ENCODE data around the gene CKAP4.
"Not testable (repeated sequence)": the region's sequence is repeated elsewhere in the genome, so short reads cannot be mapped to it uniquely, and the experiment has no call there.

CKAP4 gene

GRCh38 chr12:106289196-106289681 lies 41.4 kb upstream of the CKAP4 start:
- DNase-seq (ENCODE audit: insufficient read length, low spot score): no peak
- FAIRE-seq: no peak
- TF ChIP-seq, protein P1, sequence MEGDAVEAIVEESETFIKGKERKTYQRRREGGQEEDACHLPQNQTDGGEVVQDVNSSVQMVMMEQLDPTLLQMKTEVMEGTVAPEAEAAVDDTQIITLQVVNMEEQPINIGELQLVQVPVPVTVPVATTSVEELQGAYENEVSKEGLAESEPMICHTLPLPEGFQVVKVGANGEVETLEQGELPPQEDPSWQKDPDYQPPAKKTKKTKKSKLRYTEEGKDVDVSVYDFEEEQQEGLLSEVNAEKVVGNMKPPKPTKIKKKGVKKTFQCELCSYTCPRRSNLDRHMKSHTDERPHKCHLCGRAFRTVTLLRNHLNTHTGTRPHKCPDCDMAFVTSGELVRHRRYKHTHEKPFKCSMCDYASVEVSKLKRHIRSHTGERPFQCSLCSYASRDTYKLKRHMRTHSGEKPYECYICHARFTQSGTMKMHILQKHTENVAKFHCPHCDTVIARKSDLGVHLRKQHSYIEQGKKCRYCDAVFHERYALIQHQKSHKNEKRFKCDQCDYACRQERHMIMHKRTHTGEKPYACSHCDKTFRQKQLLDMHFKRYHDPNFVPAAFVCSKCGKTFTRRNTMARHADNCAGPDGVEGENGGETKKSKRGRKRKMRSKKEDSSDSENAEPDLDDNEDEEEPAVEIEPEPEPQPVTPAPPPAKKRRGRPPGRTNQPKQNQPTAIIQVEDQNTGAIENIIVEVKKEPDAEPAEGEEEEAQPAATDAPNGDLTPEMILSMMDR (IDR thresholded peaks at IDR 0.05; ENCODE audit: insufficient read depth, missing control alignments): no peak

GRCh38 chr12:106288494-106289195 lies 40.8 kb upstream of the CKAP4 start:
- TF ChIP-seq, protein P1 (IDR thresholded peaks at IDR 0.05; ENCODE audit: insufficient read depth, missing control alignments): no peak
- FAIRE-seq (no peak), DNase-seq (ENCODE audit: insufficient read length, low spot score) (no peak)

DNA sequence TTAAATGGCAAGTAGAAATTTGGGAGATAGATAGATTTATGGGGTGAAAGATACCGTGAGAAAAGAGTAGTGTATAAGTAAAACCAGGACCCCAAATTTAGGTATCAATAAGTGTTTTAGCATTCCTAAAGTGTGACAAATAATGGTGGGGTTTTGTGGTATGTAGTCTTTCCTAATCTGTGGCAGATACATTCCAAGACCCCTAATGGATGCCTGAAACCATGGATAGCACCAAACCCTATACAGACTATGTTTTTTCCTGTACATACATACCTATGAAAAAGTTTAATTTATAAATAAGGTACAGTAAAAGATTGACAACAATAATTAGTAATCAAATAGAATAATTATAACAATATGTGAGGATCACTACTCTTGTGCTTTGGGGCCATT lies 40.3 kb upstream of the CKAP4 start:
- DNase-seq (ENCODE audit: insufficient read length, low spot score): no peak
- no peak for FAIRE-seq
- TF ChIP-seq, protein P1 (IDR thresholded peaks at IDR 0.05; ENCODE audit: insufficient read depth, missing control alignments): no peak

DNA sequence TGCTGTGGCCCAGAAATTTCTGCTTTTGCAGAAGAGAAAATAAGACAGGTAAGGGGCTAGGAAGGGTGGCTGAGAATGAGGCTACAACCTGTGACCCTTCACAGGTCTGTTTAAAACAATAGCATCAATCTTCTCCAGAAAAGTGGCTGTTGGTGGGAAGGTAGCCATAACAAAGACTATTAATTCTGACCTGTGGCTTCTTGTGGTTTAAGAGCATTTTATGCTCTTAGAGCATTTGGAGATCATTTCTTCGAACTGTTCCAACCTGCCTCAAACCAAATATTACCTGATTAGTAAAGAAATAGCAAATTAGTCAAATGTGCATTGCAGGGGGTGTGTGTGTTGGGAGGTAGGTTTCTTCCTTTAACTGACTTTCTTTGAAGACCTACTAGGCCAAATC lies 39.5 kb upstream of the CKAP4 start:
- TF ChIP-seq, protein P1 (IDR thresholded peaks at IDR 0.05; ENCODE audit: insufficient read depth, missing control alignments): no peak
- FAIRE-seq (no peak), DNase-seq (ENCODE audit: insufficient read length, low spot score) (no peak)

- not testable (repeated sequence) for FAIRE-seq; DNase-seq (ENCODE audit: insufficient read length, low spot score)
These were observed 38.8 kb upstream of the CKAP4 start for GRCh38 chr12:106286576-106287162.

DNA sequence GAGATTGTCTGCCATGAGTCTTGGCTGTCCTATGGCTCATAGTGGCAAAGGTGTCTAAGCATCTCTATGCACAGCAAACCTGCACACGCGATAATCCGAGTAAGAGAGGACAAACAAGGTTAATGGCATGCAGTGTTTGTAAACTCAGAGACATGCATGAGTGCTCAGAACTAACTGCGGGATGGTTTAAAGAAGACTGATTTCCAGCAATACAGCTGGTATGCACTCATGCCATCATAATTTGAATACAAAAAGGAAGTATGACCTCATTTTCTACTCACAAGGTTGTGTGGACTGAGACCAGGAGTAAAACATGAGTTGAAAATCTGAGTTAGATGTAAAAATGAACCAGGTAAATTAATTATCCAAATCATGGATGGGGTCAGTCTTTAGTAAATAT lies 38.2 kb upstream of the CKAP4 start:
- no peak for DNase-seq (ENCODE audit: insufficient read length, low spot score)
- no peak for FAIRE-seq
- TF ChIP-seq, protein P1 (IDR thresholded peaks at IDR 0.05; ENCODE audit: insufficient read depth, missing control alignments): no peak

DNA sequence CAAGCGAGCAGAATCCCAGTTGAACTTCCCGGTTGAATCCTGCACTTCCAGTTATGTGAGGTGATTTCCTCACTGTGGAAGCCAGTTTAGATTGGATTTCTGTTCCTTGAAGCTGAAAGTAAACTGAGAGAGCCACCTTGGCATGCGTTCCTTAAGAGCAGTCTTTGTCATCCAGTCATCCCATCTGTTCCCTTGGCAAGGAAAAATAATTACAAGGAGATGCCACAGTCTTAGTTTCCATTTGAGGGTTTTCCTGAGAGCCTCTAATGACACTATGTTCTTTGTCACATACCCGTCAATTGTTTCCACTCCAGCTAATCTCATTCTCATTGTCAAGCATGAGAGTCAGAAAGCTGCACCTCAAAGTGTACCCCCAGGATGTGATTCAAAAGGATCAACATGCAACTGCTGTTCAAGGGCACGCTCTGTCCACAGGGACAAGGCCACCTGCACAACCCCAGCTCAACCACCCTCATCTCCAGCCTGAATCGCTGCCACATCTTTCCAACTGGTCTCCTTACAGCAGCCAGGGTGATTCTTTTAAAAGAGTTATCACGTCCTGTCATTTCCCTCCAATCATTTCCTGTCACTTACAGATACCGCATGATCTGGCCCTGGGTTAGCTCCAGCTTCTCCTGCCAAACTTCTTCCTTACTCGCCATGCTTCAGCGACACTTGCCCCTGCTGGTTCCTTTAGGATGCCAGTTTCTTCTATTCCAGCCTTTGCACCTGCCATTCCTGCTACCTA lies 36.7 kb upstream of the CKAP4 start:
- FAIRE-seq (no peak), DNase-seq (ENCODE audit: insufficient read length, low spot score) (no peak)
- TF ChIP-seq, protein P1 (IDR thresholded peaks at IDR 0.05; ENCODE audit: insufficient read depth, missing control alignments): no peak
